ENCODE data around the gene SERP2. TPM values are rescaled to one million over a fixed set of nuclear protein-coding genes. Genes with fewer than 3 reads are reported as not detected.
"Not testable (repeated sequence)": the region's sequence is repeated elsewhere in the genome, so short reads cannot be mapped to it uniquely, and the experiment has no call there.

Gene SERP2
- 1 to 10 TPM in 3 of 4 donors, not detected in 1; 3.6 to 5.7 (median 4.7) TPM for total RNA-seq

- H3K4me1 ChIP-seq = peaks cover 0 to 4% of the 10 kb centered on the region in 2 donors
- intact Hi-C loops (cut with DNase I) = no loop called here
- H3K36me3 ChIP-seq = no peaks in the 10 kb centered on the region
- TF ChIP-seq CTCF (IDR thresholded peaks at IDR 0.05) (peak in 1 of 6 experiments; percentile 3), POLR2A (IDR thresholded peaks at IDR 0.05) (peak in 1 of 2 donors; percentile 7)
- H3K27me3 ChIP-seq = no peaks in the 10 kb centered on the region
- WGBS, 2 donors = 0% methylated on average over 30 of the region's 83 CpGs; no CpG with 5 or more reads in 1 of the 2 donors
- H3K27ac ChIP-seq = peak within 1 kb of the TSS in 2 of 3 donors; percentile 36 to 89
- peak; percentile 62 to 64 for DNase-seq
- no peaks in the 10 kb centered on the region for H3K9me3 ChIP-seq
- peak within 1 kb of the TSS; percentile 36 to 56 (median 55) for H3K4me3 ChIP-seq (replicated peaks in 1 of 3)
Observed at GRCh38 chr13:44373601-44374347, at the start of gene SERP2. SERP2 (plus strand) TSS chr13:44373824; CDS start chr13:44374026, 202 bp downstream.

- TF ChIP-seq CTCF (IDR thresholded peaks at IDR 0.05) = no peak
- TF ChIP-seq POLR2A (IDR thresholded peaks at IDR 0.05) = no peak
- H3K4me3 ChIP-seq (replicated peaks in 1 of 3) = no peak overlapping the region
- intact Hi-C loops (cut with DNase I) = no loop called here
- DNase-seq = no peak
- no peaks in the 10 kb centered on the region for H3K27me3 ChIP-seq
- no peaks in the 10 kb centered on the region for H3K9me3 ChIP-seq
- no peak overlapping the region for H3K27ac ChIP-seq
- no peaks in the 10 kb centered on the region for H3K36me3 ChIP-seq
- 93 to 97% methylated on average over 2 of the region's 2 CpGs for WGBS, 2 donors
- H3K4me1 ChIP-seq = peaks cover 0 to 6% of the 10 kb centered on the region in 2 donors
Observed at GRCh38 chr13:44326961-44327360, 46.7 kb upstream of the SERP2 start.

- H3K9me3 ChIP-seq; H3K36me3 ChIP-seq; intact Hi-C loops (cut with DNase I); H3K4me3 ChIP-seq (replicated peaks in 1 of 3); DNase-seq; H3K27me3 ChIP-seq; H3K27ac ChIP-seq: not testable (repeated sequence)
- peaks cover 0 to 13% of the 10 kb centered on the region in 2 donors for H3K4me1 ChIP-seq
Observed at GRCh38 chr13:44329041-44329440, 44.6 kb upstream of the SERP2 start.

- no peak overlapping the region for H3K27ac ChIP-seq
- no peak for TF ChIP-seq POLR2A (IDR thresholded peaks at IDR 0.05)
- TF ChIP-seq CTCF (IDR thresholded peaks at IDR 0.05) = no peak
- no peak overlapping the region for H3K4me3 ChIP-seq (replicated peaks in 1 of 3)
- no peaks in the 10 kb centered on the region for H3K9me3 ChIP-seq
- peaks cover 0 to 13% of the 10 kb centered on the region in 2 donors for H3K4me1 ChIP-seq
- no peaks in the 10 kb centered on the region for H3K27me3 ChIP-seq
- WGBS, 2 donors = 92 to 93% methylated on average over 7 to 10 of the region's 10 CpGs
- H3K36me3 ChIP-seq = no peaks in the 10 kb centered on the region
- intact Hi-C loops (cut with DNase I) = no loop called here
- no peak for DNase-seq
Observed at GRCh38 chr13:44329909-44330545, 43.6 kb upstream of the SERP2 start.

- WGBS, 2 donors = 83 to 85% methylated on average over 4 of the region's 4 CpGs
- intact Hi-C loops (cut with DNase I) = no loop called here
Observed at GRCh38 chr13:44331446-44331845, 42.2 kb upstream of the SERP2 start.

More at GRCh38 chr13:44331446-44331845, 42.2 kb upstream of the SERP2 start:
- Histone ChIP-seq H3K27me3 (no peaks in the 10 kb centered on the region), H3K36me3 (no peaks in the 10 kb centered on the region), H3K4me1 (peaks cover 0 to 13% of the 10 kb centered on the region in 2 donors), H3K9me3 (no peaks in the 10 kb centered on the region), H3K4me3 (replicated peaks in 1 of 3) (no peak overlapping the region), H3K27ac (peak overlapping the region in 1 of 3 donors; percentile 24)
- no peak for DNase-seq
- TF ChIP-seq POLR2A (IDR thresholded peaks at IDR 0.05) (no peak), CTCF (IDR thresholded peaks at IDR 0.05) (no peak)

Measured in thyroid gland (tissue), 4 donors.